Hepatocyte (in vitro differentiated cells): ENCODE results near the gene SPEG. TPM values are rescaled to one million over a fixed set of nuclear protein-coding genes. Genes with fewer than 3 reads are reported as not detected.

Experiments
- DNase-seq: peaks from one replicate; pipeline ENCODE4 v3.0.0-alpha.2; 2016; ENCODE audit warnings: low spot score
- H2AFZ ChIP-seq: fragments of 200-600 bp; sonication (generic); 2 replicates; pipeline ENCODE4 v1.6.0; 2016; ENCODE audit warnings: antibody characterized with exemption, mild to moderate bottlenecking
- H3K27ac ChIP-seq: fragments of 200-600 bp; sonication (generic); 2 replicates; pipeline ENCODE4 v1.5.1; 2016; ENCODE audit warnings: mild to moderate bottlenecking
- H3K27me3 ChIP-seq: fragments of 200-600 bp; sonication (generic); 2 replicates; pipeline ENCODE4 v1.6.1; 2016
- H3K36me3 ChIP-seq: fragments of 200-600 bp; sonication (generic); replicated peaks from 2 replicates; pipeline ENCODE4 v1.5.1; 2016; ENCODE audit warnings: low read depth; ENCODE audit not compliant: insufficient read depth
- H3K4me1 ChIP-seq: fragments of 200-600 bp; sonication (generic); 2 replicates; pipeline ENCODE4 v1.5.1; 2016; ENCODE audit warnings: mild to moderate bottlenecking, moderate library complexity; ENCODE audit not compliant: insufficient read depth
- H3K4me2 ChIP-seq: fragments of 200-600 bp; sonication (generic); 2 replicates; pipeline ENCODE4 v1.6.0; 2016
- H3K4me3 ChIP-seq: fragments of 200-600 bp; sonication (generic); 2 replicates; pipeline ENCODE4 v1.5.1; 2016; ENCODE audit warnings: mild to moderate bottlenecking
- H3K79me2 ChIP-seq: fragments of 200-600 bp; sonication (generic); 2 replicates; pipeline ENCODE4 v1.6.0; 2017; ENCODE audit warnings: mild to moderate bottlenecking
- H3K9me2 ChIP-seq: fragments of 200-600 bp; sonication (generic); replicated peaks from 2 replicates; pipeline ENCODE4 v1.6.0; 2017; ENCODE audit warnings: mild to moderate bottlenecking; ENCODE audit not compliant: insufficient read depth
- H3K9me3 ChIP-seq: fragments of 200-600 bp; sonication (generic); 2 replicates; pipeline ENCODE4 v1.5.1; 2016; ENCODE audit warnings: low read depth, mild to moderate bottlenecking
- H4K20me1 ChIP-seq: fragments of 200-600 bp; sonication (generic); 2 replicates; pipeline ENCODE4 v1.6.0; 2016; ENCODE audit warnings: mild to moderate bottlenecking; ENCODE audit not compliant: insufficient read depth, poor library complexity, severe bottlenecking
- CTCF ChIP-seq: fragments of 200-600 bp; sonication (generic); IDR thresholded peaks from 2 replicates; pipeline ENCODE4 v1.5.1; 2016; ENCODE audit warnings: antibody characterized with exemption, mild to moderate bottlenecking; ENCODE audit not compliant: poor library complexity
- EZH2 ChIP-seq: fragments of 200-600 bp; sonication (generic); IDR thresholded peaks from 2 replicates; pipeline ENCODE4 v1.6.1; 2016; ENCODE audit warnings: antibody characterized with exemption, mild to moderate bottlenecking, borderline replicate concordance
- EZH2phosphoT487 ChIP-seq: fragments of 200-600 bp; sonication (generic); IDR thresholded peaks from one replicate; pipeline ENCODE4 v1.6.1; 2018; ENCODE audit warnings: antibody characterized with exemption, mild to moderate bottlenecking, low read depth, moderate library complexity; ENCODE audit not compliant: unreplicated experiment, severe bottlenecking
- WGBS: methylation state at CpG from one replicate; pipeline ENCODE4 v1.1.6; 2016; ENCODE audit warnings: low lambda C conversion rate; ENCODE audit errors: missing lambda C conversion rate; 5-methylcytosine and 5-hydroxymethylcytosine counted together
- polyA plus RNA-seq: library from polyadenylated mRNA; unstranded; fragments of >200 nt; fragmentation: Nextera tagmentation; extraction: Ambion mirVana; gene quantifications from 2 replicates; pipeline ENCODE4 v1.2.1, GENCODE V29; 2016
- total RNA-seq: library from RNA; depleted of rRNA; stranded (reverse); fragments of >200 nt; gene quantifications from 2 replicates; pipeline ENCODE4 v1.2.3, GENCODE V29; 2014

Gene SPEG
- total and polyA plus RNA-seq, 2 experiments from 2014 or later = 21.6 to 40.0 TPM

GRCh38 chr2:219417374-219417773 lies 17.3 kb upstream of the SPEG start:
- 71% methylated on average over 6 of the region's 9 CpGs for WGBS
- Histone ChIP-seq H3K4me1 (peaks cover 14% of the 10 kb centered on the region), H3K9me3 (no peaks in the 10 kb centered on the region), H2AFZ (no peak overlapping the region), H3K9me2 (no peaks in the 10 kb centered on the region), H3K4me2 (peak overlapping the region; percentile 84), H3K36me3 (no peaks in the 10 kb centered on the region), H3K27me3 (peaks cover 14% of the 10 kb centered on the region), H3K4me3 (no peak overlapping the region), H3K79me2 (no peaks in the 10 kb centered on the region), H3K27ac (peak overlapping the region; percentile 75), H4K20me1 (no peaks in the 10 kb centered on the region)
- no peak for TF ChIP-seq EZH2phosphoT487
- no peak for TF ChIP-seq EZH2
- TF ChIP-seq CTCF = no peak
- no peak for DNase-seq

GRCh38 chr2:219418155-219419011 lies 16.3 kb upstream of the SPEG start, which contains the start of gene DES:
TSS of gene DES (plus strand) at chr2:219418377. CDS start at chr2:219418463, 86 bp downstream.
- DNase-seq = peak; percentile 52
- H3K27ac ChIP-seq = peak within 1 kb of the TSS; percentile 75

GRCh38 chr2:219419012-219419324 lies 15.7 kb upstream of the SPEG start:
- no peaks in the 10 kb centered on the region for H3K9me2 ChIP-seq
- WGBS = 75% methylated on average over 12 of the region's 12 CpGs
- no peaks in the 10 kb centered on the region for H3K79me2 ChIP-seq
- peak overlapping the region; percentile 84 for H3K4me2 ChIP-seq
- DNase-seq = no peak
- no peak overlapping the region for H3K27ac ChIP-seq
- no peaks in the 10 kb centered on the region for H3K36me3 ChIP-seq
- peaks cover 14% of the 10 kb centered on the region for H3K27me3 ChIP-seq
- H4K20me1 ChIP-seq = no peaks in the 10 kb centered on the region
- no peaks in the 10 kb centered on the region for H3K9me3 ChIP-seq
- H3K4me3 ChIP-seq = no peak overlapping the region
- H3K4me1 ChIP-seq = peaks cover 14% of the 10 kb centered on the region
- no peak for TF ChIP-seq EZH2phosphoT487
- TF ChIP-seq CTCF = no peak
- TF ChIP-seq EZH2 = no peak
- no peak overlapping the region for H2AFZ ChIP-seq

More at GRCh38 chr2:219418155-219419011, 16.3 kb upstream of the SPEG start, which contains the start of gene DES:
- Histone ChIP-seq H4K20me1 (no peaks in the 10 kb centered on the region), H3K36me3 (no peaks in the 10 kb centered on the region), H3K4me2 (peak within 1 kb of the TSS; percentile 84), H3K9me3 (no peaks in the 10 kb centered on the region), H3K4me1 (peaks cover 14% of the 10 kb centered on the region), H3K27me3 (peaks cover 14% of the 10 kb centered on the region), H2AFZ (no peak within 1 kb of the TSS), H3K9me2 (no peaks in the 10 kb centered on the region), H3K4me3 (peak within 1 kb of the TSS; percentile 12), H3K79me2 (no peaks in the 10 kb centered on the region)
- TF ChIP-seq EZH2phosphoT487 = no peak
- peak; percentile 58 for TF ChIP-seq EZH2
- WGBS = 32% methylated on average over 81 of the region's 98 CpGs
